ENCODE measurements around the gene MTFR1L.

Gene MTFR1L

GRCh38 chr1:25854554-25854953 is 34.8 kb downstream of the MTFR1L start:
- DNase-seq (ENCODE audit: low read depth in 2 of 2), result no peak
- TF ChIP-seq CTCF (IDR thresholded peaks at IDR 0.05; ENCODE audit: low read depth, low read length), result no peak
- no peak overlapping the region for H3K4me3 ChIP-seq (replicated peaks in 1 of 2; ENCODE audit: low read depth in 2 of 2, low read length in 2 of 2)

- DNase-seq (ENCODE audit: low read depth in 2 of 2), result no peak
- TF ChIP-seq CTCF (IDR thresholded peaks at IDR 0.05; ENCODE audit: low read depth, low read length), result no peak
- H3K4me3 ChIP-seq (replicated peaks in 1 of 2; ENCODE audit: low read depth in 2 of 2, low read length in 2 of 2), result no peak overlapping the region
Observed at GRCh38 chr1:25856856-25857255, 37.1 kb downstream of the MTFR1L start.

- TF ChIP-seq CTCF (IDR thresholded peaks at IDR 0.05; ENCODE audit: low read depth, low read length), result no peak
- no peak for DNase-seq (ENCODE audit: low read depth in 2 of 2)
- H3K4me3 ChIP-seq (replicated peaks in 1 of 2; ENCODE audit: low read depth in 2 of 2, low read length in 2 of 2), result peak overlapping the region; percentile 61 to 75
Observed at GRCh38 chr1:25858494-25858893, 38.7 kb downstream of the MTFR1L start.

GRCh38 chr1:25858906-25859789 is 39.4 kb downstream of the MTFR1L start, which contains the start of gene AUNIP:
AUNIP (minus strand) TSS chr1:25859457; CDS start chr1:25859357, 100 bp downstream.
- no peak for TF ChIP-seq CTCF (IDR thresholded peaks at IDR 0.05; ENCODE audit: low read depth, low read length)
- DNase-seq (ENCODE audit: low read depth in 2 of 2), result peak; percentile 85 to 92
- H3K4me3 ChIP-seq (replicated peaks in 1 of 2; ENCODE audit: low read depth in 2 of 2, low read length in 2 of 2), result peak within 1 kb of the TSS; percentile 61 to 75

GRCh38 chr1:25861316-25862286 is 41.8 kb downstream of the MTFR1L start:
- no peak for TF ChIP-seq CTCF (IDR thresholded peaks at IDR 0.05; ENCODE audit: low read depth, low read length)
- DNase-seq (ENCODE audit: low read depth in 2 of 2), result no peak
- H3K4me3 ChIP-seq (replicated peaks in 1 of 2; ENCODE audit: low read depth in 2 of 2, low read length in 2 of 2), result no peak overlapping the region

- no peak overlapping the region for H3K4me3 ChIP-seq (replicated peaks in 1 of 2; ENCODE audit: low read depth in 2 of 2, low read length in 2 of 2)
- no peak for DNase-seq (ENCODE audit: low read depth in 2 of 2)
- no peak for TF ChIP-seq CTCF (IDR thresholded peaks at IDR 0.05; ENCODE audit: low read depth, low read length)
Observed at GRCh38 chr1:25862785-25863485, 43.2 kb downstream of the MTFR1L start.

Measured in cardiac fibroblast (primary cell).